HG02678 (cell line): ENCODE data around the gene OR4K13.

Experiments
- ATAC-seq: cut with Tn5 transposase; IDR thresholded peaks from one replicate; pipeline ENCODE4 v1.9.1; 2021; ENCODE audit warnings: mild to moderate bottlenecking, moderate library complexity; ENCODE audit not compliant: unreplicated experiment

OR4K13 gene

GRCh38 chr14:20035938-20036337 lies at the start of gene OR4K13:
TSS of gene OR4K13 (minus strand) at chr14:20036038. CDS start at chr14:20034758, 1,280 bp downstream.
- no peak for ATAC-seq

- ATAC-seq = no peak
Observed at GRCh38 chr14:20059745-20060144, 23.9 kb upstream of the OR4K13 start, which contains the start of gene OR4L1. TSS of gene OR4L1 (plus strand) at chr14:20060045. CDS start at chr14:20060045, 0 bp downstream.

- no peak for ATAC-seq
Observed at GRCh38 chr14:20048202-20048601, 12.4 kb upstream of the OR4K13 start.

DNA sequence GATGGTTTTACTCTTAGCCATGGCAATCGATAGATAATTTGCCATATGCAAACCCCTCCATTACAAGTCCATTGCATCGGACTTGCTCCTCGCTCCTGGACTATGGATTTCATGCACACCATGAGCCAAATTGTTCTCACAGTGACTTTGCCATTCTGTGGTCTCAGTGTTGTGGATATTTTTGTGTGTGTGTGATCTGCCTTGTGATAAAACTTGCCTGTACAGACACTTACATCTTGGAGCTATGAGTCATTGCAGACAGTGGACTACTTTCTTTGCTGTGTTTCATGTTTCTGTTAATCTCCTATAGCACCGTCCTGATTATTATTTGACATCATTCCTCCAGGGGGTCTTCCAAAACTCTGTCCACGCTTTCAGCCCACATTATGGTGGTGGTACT lies 8.4 kb upstream of the OR4K13 start:
- no peak for ATAC-seq

DNA sequence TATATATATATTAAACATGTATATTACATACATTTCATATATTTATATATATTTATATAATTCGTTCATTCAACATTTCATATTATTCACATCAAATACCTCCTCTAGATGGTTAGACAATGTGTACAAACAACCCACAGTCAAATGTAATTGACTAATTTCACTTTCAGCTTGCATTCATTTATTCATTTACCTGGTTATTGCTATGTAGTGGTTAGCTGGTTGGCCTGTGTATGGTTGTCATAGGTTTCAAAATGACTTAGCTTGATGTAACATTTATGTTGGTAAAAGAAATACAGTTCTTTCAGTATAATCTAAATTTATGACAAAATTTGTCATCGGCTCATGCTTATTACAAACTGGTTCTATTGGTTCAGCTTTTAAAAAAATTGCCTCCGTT lies 389 bp downstream of the OR4K13 start:
- no peak for ATAC-seq

DNA sequence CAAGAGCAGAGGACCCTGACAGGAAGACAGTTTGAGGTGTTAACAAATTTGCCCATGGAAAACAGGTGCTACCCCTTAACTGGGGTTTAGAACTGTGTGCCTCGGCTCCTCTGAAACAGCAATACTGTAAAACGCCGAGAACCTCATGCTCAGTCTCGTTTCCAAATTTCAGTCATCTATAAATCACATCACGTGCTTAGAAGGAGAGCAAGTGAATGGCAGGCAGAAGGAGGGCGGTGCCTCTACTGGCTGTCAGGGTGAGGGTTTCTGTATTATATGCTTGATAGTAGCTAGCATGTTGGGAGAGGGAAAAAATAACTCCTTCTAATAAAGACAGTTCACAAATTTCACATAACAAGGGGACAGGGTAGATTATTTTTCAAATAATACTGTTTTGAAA lies 4.8 kb downstream of the OR4K13 start:
- ATAC-seq = no peak

DNA sequence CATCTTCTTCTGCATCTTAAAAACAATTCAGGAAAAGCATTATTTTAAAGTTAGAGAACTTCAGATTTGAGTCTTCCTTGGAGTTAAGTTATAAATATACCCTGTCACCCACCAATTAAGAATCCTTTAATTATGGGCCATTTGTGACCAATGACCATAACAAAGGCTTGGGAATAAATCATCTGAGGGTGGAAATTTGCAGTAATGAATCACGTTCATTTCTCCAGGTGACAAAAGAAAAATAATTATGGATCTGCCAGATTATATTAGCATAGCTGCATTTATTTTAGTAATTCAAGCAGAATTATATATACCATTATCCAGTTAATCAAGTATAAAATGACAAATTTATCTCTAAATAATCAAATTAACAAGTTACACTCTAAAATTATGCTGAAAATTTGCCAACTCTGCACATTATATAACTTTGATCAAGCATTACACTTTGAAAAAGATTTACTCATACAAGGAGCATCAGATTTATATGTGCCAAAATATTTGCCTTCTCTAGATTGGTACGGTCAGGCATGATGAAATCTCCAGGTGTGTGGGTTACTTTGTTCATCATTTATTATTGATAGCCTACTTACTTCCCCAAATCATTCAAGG lies 16.5 kb downstream of the OR4K13 start, which contains the start of gene OR4K14:
TSS of gene OR4K14 (minus strand) at position 51 of the 609 bp plus-strand sequence. CDS start 4,114 bp downstream, outside the sequence.
- ATAC-seq = no peak

- ATAC-seq = no peak
Observed at GRCh38 chr14:20008156-20008555, 27.7 kb downstream of the OR4K13 start.

DNA sequence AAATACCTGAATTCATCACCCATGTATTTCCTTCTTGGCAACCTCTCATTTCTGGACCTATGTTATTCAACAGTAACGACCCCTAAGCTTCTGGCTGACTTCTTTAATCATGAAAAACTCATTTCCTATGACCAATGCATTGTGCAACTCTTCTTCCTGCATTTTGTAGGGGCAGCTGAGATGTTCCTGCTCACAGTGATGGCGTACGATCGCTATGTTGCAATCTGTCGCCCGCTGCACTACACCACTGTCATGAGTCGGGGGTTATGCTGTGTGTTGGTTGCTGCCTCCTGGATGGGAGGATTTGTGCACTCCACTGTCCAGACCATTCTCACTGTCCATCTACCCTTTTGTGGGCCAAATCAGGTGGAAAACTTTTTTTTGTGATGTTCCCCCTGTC lies 33.5 kb downstream of the OR4K13 start:
- ATAC-seq = no peak

DNA sequence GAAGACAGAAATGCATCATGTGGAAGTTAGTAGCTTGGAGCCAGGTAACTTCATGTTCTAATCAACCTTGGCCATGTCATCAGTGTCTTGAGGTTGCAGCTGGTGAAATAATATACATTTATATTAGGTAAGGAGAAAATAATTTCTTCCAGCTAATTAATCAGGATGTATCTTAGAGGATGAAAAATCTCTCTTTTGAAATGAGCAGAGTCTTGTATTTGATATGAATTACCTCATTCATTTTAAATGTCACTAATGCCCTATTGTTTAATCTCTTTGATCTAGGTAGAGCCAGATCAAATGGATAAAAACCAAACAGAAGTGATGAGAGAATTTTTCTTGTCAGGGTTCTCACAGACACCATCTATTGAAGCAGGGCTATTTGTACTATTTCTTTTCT lies 34.0 kb downstream of the OR4K13 start, which contains the start of gene OR4Q2:
TSS of gene OR4Q2 (plus strand) at position 301 of the 400 bp plus-strand sequence.
- no peak for ATAC-seq

DNA sequence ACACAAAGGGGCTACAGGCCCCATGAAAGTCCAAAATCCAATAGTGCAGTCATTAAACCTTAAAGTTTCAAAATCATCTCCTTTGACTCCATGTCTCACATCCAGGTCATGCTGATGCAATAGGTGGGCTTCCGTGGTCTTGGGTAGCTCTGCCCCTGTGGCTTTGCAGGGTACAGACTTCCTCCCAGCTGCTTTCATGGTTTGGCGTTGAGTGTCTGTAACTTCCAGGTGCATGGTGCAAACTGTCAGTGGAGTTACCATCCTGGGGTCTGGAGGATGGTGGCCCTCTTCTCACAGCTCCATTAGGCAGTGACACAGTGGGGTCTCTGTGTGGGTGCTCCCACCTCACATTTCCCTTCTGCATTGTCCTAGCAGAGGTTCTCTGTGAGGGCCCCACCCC lies 42.4 kb downstream of the OR4K13 start:
- ATAC-seq = no peak
